Transverse colon (tissue), 4 donors: ENCODE results near the gene COX5A. TPM values are rescaled to one million over a fixed set of nuclear protein-coding genes. Genes with fewer than 3 reads are reported as not detected.

ENCODE experiments used
- DNase-seq: peaks from one replicate; pipeline ENCODE4 v3.0.0-alpha.2; 2019
- H3K27ac ChIP-seq, 4 donors: fragments of 200-600 bp; sonication (generic); 2 replicates each; pipeline ENCODE4 v1.5.1; 2016 to 2018; ENCODE audit warnings: inconsistent platforms in 4 of 4
- H3K27me3 ChIP-seq: fragments of 200-600 bp; sonication (generic); 2 replicates; pipeline ENCODE4 v1.5.1; 2017; ENCODE audit warnings: inconsistent platforms
- H3K36me3 ChIP-seq, 4 donors: fragments of 200-600 bp; sonication (generic); 2 replicates each; pipeline ENCODE4 v1.5.1; 2017 to 2019; ENCODE audit warnings: inconsistent platforms in 4 of 4
- H3K4me1 ChIP-seq, 4 donors: fragments of 200-600 bp; sonication (generic); 2 replicates each; pipeline ENCODE4 v1.5.1; 2017 to 2020; ENCODE audit warnings: inconsistent platforms in 4 of 4
- H3K4me3 ChIP-seq, 4 donors: fragments of 200-600 bp; sonication (generic); 1 replicate in 1 of 4; 2 replicates in 3 of 4; pipeline versions ENCODE4 v1.5.1 to v1.6.1; 2017 to 2019; ENCODE audit warnings: inconsistent platforms in 4 of 4
- H3K9me3 ChIP-seq, 2 donors: fragments of 200-600 bp; sonication (generic); 2 replicates each; pipeline ENCODE4 v1.5.1; 2017 to 2019; ENCODE audit warnings: inconsistent platforms in 2 of 2
- EP300 ChIP-seq: sonication (generic); formaldehyde crosslinking; IDR thresholded peaks from one replicate; pipeline ENCODE4 v1.6.1; 2017; ENCODE audit warnings: antibody characterized with exemption, low read depth
- POLR2A ChIP-seq: fragments of 450-650 bp; IDR thresholded peaks from one replicate; pipeline ENCODE4 v1.6.1; 2016; ENCODE audit warnings: antibody characterized with exemption, mild to moderate bottlenecking, moderate library complexity
- POLR2AphosphoS5 ChIP-seq, 3 donors: sonication (generic); formaldehyde crosslinking; IDR thresholded peaks; one replicate each; pipeline ENCODE4 v1.6.1; 2016; ENCODE audit warnings: antibody characterized with exemption in 3 of 3
- WGBS, 2 donors: methylation state at CpG; one replicate each; pipeline ENCODE4 v1.1.5; 2018; ENCODE audit warnings: low coverage in 1 of 2; 5-methylcytosine and 5-hydroxymethylcytosine counted together
- in situ Hi-C, 4 donors: fragments of 200-750 bp; cut with MboI; loops; one replicate each; pipeline versions ENCODE4 v1.15.0 to v1.15.1; 2017; ENCODE audit warnings: low sequenced_read_pairs in 3 of 4, low pct_ligation_motif_present in 1 of 4, low pct_unique_long_range_greater_than_20kb in 1 of 4
- intact Hi-C: fragments of 100-400 bp; cut with DNase I; formaldehyde crosslinking; loops from one replicate; pipeline ENCODE4 v1.15.1; 2023; ENCODE audit warnings: low total_unique reads
- total RNA-seq, 4 donors: library from RNA; depleted of rRNA; stranded (reverse); fragments of >200 nt; gene quantifications; one replicate each; pipeline ENCODE4 v1.1.0, GENCODE V29; 2016
- TF ChIP-seq, protein P1 (sequence below), 5 experiments: fragments of 200-600 bp in 3 of 5; fragments of 450-650 bp in 2 of 5; sonication (generic) in 3 of 5; IDR thresholded peaks; 1 replicate in 2 of 5; 2 replicates in 3 of 5; pipeline ENCODE4 v1.5.1; 2016 to 2017; ENCODE audit warnings: antibody characterized with exemption in 5 of 5, inconsistent platforms in 3 of 5, mild to moderate bottlenecking in 2 of 5, moderate library complexity in 1 of 5

Gene COX5A
- total RNA-seq, 4 donors from 2014 or later, result 135 to 437 (median 219) TPM

DNA sequence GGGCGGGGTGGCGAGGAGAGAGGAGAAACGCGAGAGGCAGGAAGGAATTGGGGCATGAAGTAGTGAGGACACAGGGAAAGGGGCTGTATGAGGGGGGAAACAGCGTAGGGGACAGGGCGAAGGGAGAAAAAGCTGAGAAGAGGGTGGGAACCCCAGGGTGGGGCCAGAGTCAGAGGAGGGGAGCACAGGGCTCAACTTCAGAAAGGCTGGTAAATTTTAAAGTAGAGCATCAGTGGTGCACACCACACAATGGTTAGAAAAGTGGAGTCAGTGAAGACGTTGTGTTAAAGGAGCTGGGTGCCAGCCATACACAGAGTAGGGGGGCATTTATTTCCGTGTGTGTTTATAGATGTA, 21.7 kb upstream of the COX5A start:
- H3K4me3 ChIP-seq, result peak overlapping the region in 3 of 4 donors; percentile 48 to 63 (median 62)
- peaks cover 14 to 60% (median 41%) of the 10 kb centered on the region in 4 donors for H3K4me1 ChIP-seq
- in situ Hi-C loops (loop anchor here in 1 of 4 donors (25.0 kb wide), 1 partner anchor 322 kb away; no protein-coding TSS in a partner anchor), intact Hi-C loops (loop anchor here (10.0 kb wide), 1 partner anchor 115 kb away; the partner anchor contains the start of gene ULK3)
- 14 to 25% methylated on average over 8 of the region's 8 CpGs for whole genome bisulfite sequencing, 2 donors
- no peak for DNase-seq
- H3K9me3 ChIP-seq, result no peaks in the 10 kb centered on the region
- TF ChIP-seq, protein P1, sequence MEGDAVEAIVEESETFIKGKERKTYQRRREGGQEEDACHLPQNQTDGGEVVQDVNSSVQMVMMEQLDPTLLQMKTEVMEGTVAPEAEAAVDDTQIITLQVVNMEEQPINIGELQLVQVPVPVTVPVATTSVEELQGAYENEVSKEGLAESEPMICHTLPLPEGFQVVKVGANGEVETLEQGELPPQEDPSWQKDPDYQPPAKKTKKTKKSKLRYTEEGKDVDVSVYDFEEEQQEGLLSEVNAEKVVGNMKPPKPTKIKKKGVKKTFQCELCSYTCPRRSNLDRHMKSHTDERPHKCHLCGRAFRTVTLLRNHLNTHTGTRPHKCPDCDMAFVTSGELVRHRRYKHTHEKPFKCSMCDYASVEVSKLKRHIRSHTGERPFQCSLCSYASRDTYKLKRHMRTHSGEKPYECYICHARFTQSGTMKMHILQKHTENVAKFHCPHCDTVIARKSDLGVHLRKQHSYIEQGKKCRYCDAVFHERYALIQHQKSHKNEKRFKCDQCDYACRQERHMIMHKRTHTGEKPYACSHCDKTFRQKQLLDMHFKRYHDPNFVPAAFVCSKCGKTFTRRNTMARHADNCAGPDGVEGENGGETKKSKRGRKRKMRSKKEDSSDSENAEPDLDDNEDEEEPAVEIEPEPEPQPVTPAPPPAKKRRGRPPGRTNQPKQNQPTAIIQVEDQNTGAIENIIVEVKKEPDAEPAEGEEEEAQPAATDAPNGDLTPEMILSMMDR (IDR thresholded peaks at IDR 0.05), result no peak
- TF ChIP-seq EP300 (no peak), POLR2AphosphoS5 (IDR thresholded peaks at IDR 0.05) (no peak), POLR2A (no peak)
- no peaks in the 10 kb centered on the region for H3K36me3 ChIP-seq
- peak overlapping the region; percentile 86 to 93 (median 90) for H3K27ac ChIP-seq
- peaks cover 24% of the 10 kb centered on the region for H3K27me3 ChIP-seq

DNA sequence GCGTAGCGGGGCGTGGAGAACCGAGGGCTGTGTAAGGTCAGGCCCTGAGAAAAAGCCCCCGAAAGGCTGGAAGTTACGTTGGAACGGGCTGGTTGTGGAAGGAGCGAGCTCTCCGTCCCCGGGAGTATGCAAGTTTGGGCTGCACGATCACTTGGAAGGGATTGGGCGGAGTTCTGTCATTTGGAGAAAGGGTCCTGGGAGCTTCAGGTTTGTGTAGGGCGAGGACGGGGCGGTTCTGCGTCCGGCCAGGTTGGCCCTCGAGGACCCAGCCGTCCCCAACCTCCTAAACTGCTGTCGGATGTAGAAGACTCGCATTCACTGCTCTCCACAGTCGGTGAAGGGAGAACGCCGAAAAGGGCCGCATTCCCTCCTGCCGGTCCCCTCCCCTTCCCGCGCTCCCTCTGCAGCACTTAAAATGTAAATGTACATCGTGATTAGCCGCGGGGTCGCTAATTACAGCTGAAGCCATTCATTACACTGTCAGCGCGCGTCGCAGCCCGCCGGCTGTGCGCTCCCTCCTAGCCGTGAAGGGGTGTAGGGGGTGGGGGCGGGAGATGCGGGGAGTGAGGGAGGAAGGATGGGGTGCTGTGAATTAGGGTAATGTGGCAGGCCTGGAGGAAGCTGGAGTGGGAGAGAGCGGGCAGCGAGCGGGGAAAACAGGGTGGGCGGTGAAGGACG, 21.2 kb upstream of the COX5A start:
- H3K36me3 ChIP-seq, result no peaks in the 10 kb centered on the region
- H3K9me3 ChIP-seq, result no peaks in the 10 kb centered on the region
- peak overlapping the region; percentile 86 to 93 (median 90) for H3K27ac ChIP-seq
- intact Hi-C loops (loop anchor here (10.0 kb wide), 1 partner anchor 114 kb away; the partner anchor contains the start of gene ULK3), in situ Hi-C loops (loop anchor here in 1 of 4 donors (25.0 kb wide), 1 partner anchor 322 kb away; no protein-coding TSS in a partner anchor)
- H3K4me3 ChIP-seq, result peak overlapping the region; percentile 48 to 63 (median 57)
- peaks cover 19 to 66% (median 46%) of the 10 kb centered on the region in 4 donors for H3K4me1 ChIP-seq
- DNase-seq, result no peak
- 12 to 28% methylated on average over 9 to 35 of the region's 47 CpGs for WGBS, 2 donors
- no peak for TF ChIP-seq POLR2AphosphoS5 (IDR thresholded peaks at IDR 0.05)
- TF ChIP-seq POLR2A, result no peak
- TF ChIP-seq, protein P1 (IDR thresholded peaks at IDR 0.05), result no peak
- TF ChIP-seq EP300, result no peak
- peaks cover 24% of the 10 kb centered on the region for H3K27me3 ChIP-seq

DNA sequence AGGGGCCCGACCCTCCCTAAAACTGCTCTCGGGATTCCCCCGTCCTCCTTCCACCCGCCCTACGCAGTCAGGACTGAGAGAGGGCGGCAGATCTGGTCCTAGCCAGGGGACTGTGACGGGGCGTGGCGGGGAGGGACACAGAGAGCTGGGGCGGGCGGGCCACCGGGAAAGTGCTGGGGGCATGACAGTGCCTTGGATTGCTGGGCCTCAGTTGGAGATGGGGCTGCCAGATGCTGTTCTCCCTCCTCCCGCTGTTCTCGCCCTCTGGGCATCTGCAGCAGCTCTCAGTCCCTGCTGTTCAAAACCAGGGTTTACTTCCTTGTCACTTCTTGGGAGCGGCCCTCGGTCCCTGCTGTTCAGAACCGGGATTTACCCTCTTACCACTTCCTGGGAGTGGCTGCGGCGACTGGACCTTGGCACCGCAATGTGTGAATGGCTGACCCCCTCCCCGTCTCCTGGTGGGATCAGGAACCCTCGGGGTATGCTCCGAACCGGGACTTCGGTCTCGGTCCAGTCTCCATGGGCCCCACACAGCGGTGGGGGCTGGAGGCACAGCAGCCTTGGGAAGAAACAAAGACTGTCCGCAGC, 20.5 kb upstream of the COX5A start:
- WGBS, 2 donors, result 4% methylated on average over 28 of the region's 28 CpGs; no CpG with 5 or more reads in 1 of the 2 donors
- DNase-seq, result peak; percentile 87
- H3K9me3 ChIP-seq, result no peaks in the 10 kb centered on the region
- in situ Hi-C loops (loop anchor here in 1 of 4 donors (25.0 kb wide), 1 partner anchor 321 kb away; no protein-coding TSS in a partner anchor), intact Hi-C loops (loop anchor here (10.0 kb wide), 1 partner anchor 114 kb away; the partner anchor contains the start of gene ULK3)
- H3K36me3 ChIP-seq, result no peaks in the 10 kb centered on the region
- H3K27ac ChIP-seq, result peak overlapping the region; percentile 86 to 93 (median 90)
- peaks cover 19 to 68% (median 49%) of the 10 kb centered on the region in 4 donors for H3K4me1 ChIP-seq
- TF ChIP-seq POLR2A, result peak; percentile 92
- TF ChIP-seq POLR2AphosphoS5 (IDR thresholded peaks at IDR 0.05), result peak; percentile 77 to 96 (median 93)
- TF ChIP-seq, protein P1 (IDR thresholded peaks at IDR 0.05), result peak; percentile 40 to 93 (median 52)
- TF ChIP-seq EP300, result no peak
- peak overlapping the region; percentile 48 to 63 (median 57) for H3K4me3 ChIP-seq
- H3K27me3 ChIP-seq, result peaks cover 24% of the 10 kb centered on the region

DNA sequence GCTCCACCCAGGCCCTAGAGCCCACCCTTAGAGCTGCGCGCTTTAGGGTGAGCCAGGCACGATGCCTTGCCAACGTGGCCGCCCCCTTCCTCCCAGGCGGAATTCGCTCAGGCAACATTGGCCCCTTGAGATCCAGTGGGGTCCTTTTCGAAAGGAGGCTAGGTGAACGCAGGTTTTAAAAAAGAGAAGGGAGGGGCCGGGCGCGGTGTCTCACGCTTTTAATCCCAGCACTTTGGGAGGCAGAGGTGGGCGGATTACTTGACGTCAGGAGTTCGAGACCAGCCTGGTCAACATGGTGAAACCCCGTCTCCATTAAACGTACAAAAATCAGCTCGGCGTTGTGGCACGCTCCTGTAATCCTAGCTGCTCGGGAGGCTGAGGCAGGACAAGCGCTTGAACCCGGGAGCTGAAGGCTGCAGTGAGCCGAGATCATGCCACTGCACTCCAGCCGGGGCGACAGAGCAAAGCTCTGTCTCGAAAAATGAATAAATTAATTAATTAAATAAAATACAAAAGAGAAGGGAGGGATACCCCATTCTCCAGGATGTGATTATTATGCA, 19.7 kb upstream of the COX5A start:
- TF ChIP-seq POLR2AphosphoS5 (IDR thresholded peaks at IDR 0.05) (no peak), POLR2A (no peak), EP300 (no peak)
- TF ChIP-seq, protein P1 (IDR thresholded peaks at IDR 0.05), result no peak
- DNase-seq, result peak; percentile 67
- intact Hi-C loops (loop anchor here (10.0 kb wide), 1 partner anchor 113 kb away; the partner anchor contains the start of gene ULK3), in situ Hi-C loops (loop anchor here in 1 of 4 donors (25.0 kb wide), 1 partner anchor 320 kb away; no protein-coding TSS in a partner anchor)
- 2 to 6% methylated on average over 9 to 25 of the region's 28 CpGs for WGBS, 2 donors
- Histone ChIP-seq H3K27me3 (peaks cover 24% of the 10 kb centered on the region), H3K4me3 (peak overlapping the region; percentile 48 to 63 (median 57)), H3K36me3 (no peaks in the 10 kb centered on the region), H3K27ac (peak overlapping the region; percentile 86 to 93 (median 90)), H3K9me3 (no peaks in the 10 kb centered on the region), H3K4me1 (peaks cover 19 to 68% (median 49%) of the 10 kb centered on the region in 4 donors)
